Astrocyte (in vitro differentiated cells and primary cell): ENCODE results near the gene COL12A1. TPM values are rescaled to one million over a fixed set of nuclear protein-coding genes. Genes with fewer than 3 reads are reported as not detected.
A peak's percentile ranks its signal among the peaks of the same experiment; 100 is the strongest.
"Not testable (repeated sequence)": the region's sequence is repeated elsewhere in the genome, so short reads cannot be mapped to it uniquely, and the experiment has no call there.

Source experiments
- DNase-seq: peaks from one replicate; pipeline ENCODE4 v3.0.0-alpha.2; 2010; ENCODE audit warnings: low read depth
- FAIRE-seq: peaks from 2 replicates; lab custom pipeline; 2011; peaks lifted over from hg19 to GRCh38; lab: Jason Lieb, UNC
- H2AFZ ChIP-seq: 2 replicates; pipeline ENCODE4 v1.6.0; 2012; ENCODE audit warnings: low read depth, low read length, inconsistent platforms
- H3K27ac ChIP-seq: 2 replicates; pipeline ENCODE4 v1.5.1; 2011; ENCODE audit warnings: low read depth, low read length, inconsistent platforms
- H3K27me3 ChIP-seq: 2 replicates; pipeline ENCODE4 v1.6.0; 2011; ENCODE audit warnings: low read length, inconsistent platforms; ENCODE audit not compliant: insufficient read depth
- H3K36me3 ChIP-seq: 2 replicates; pipeline ENCODE4 v1.5.1; 2011; ENCODE audit warnings: low read length, inconsistent platforms; ENCODE audit not compliant: insufficient read depth
- H3K4me1 ChIP-seq: 2 replicates; pipeline ENCODE4 v1.5.1; 2011; ENCODE audit warnings: low read length, inconsistent platforms; ENCODE audit not compliant: insufficient read depth
- H3K4me2 ChIP-seq: 2 replicates; pipeline ENCODE4 v1.6.0; 2012; ENCODE audit warnings: low read length, inconsistent platforms
- H3K4me3 ChIP-seq: 2 replicates; pipeline ENCODE4 v1.5.1; 2011; ENCODE audit warnings: low read depth, mild to moderate bottlenecking, low read length, inconsistent platforms; ENCODE audit not compliant: insufficient read depth
- H3K79me2 ChIP-seq: 2 replicates; pipeline ENCODE4 v1.6.0; 2012; ENCODE audit warnings: mild to moderate bottlenecking, low read length, inconsistent platforms; ENCODE audit not compliant: insufficient read depth
- H3K9ac ChIP-seq: 2 replicates; pipeline ENCODE4 v1.6.0; 2012; ENCODE audit warnings: mild to moderate bottlenecking, low read length, inconsistent platforms
- H3K9me3 ChIP-seq: 2 replicates; pipeline ENCODE4 v1.5.1; 2012; ENCODE audit warnings: low read depth, mild to moderate bottlenecking, low read length, inconsistent platforms; ENCODE audit not compliant: insufficient read depth
- H4K20me1 ChIP-seq: 2 replicates; pipeline ENCODE4 v1.6.0; 2012; ENCODE audit warnings: low read length, inconsistent platforms; ENCODE audit not compliant: insufficient read depth
- H3K27ac Mint-ChIP-seq: one replicate; pipeline ENCODE4 v1.8.0; 2021; ENCODE audit warnings: mild to moderate bottlenecking, mixed read lengths; ENCODE audit not compliant: unreplicated experiment
- H3K27me3 Mint-ChIP-seq: one replicate; pipeline ENCODE4 v1.8.0; 2021; ENCODE audit warnings: low read depth, mixed read lengths; ENCODE audit not compliant: unreplicated experiment
- H3K36me3 Mint-ChIP-seq: one replicate; pipeline ENCODE4 v1.8.0; 2021; ENCODE audit warnings: low read depth, mixed read lengths; ENCODE audit not compliant: unreplicated experiment
- H3K4me1 Mint-ChIP-seq: one replicate; pipeline ENCODE4 v1.8.0; 2021; ENCODE audit warnings: low read depth, mixed read lengths; ENCODE audit not compliant: unreplicated experiment
- H3K4me3 Mint-ChIP-seq: one replicate; pipeline ENCODE4 v1.8.0; 2021; ENCODE audit warnings: mild to moderate bottlenecking, moderate library complexity, mixed read lengths; ENCODE audit not compliant: unreplicated experiment
- H3K9me3 Mint-ChIP-seq: one replicate; pipeline ENCODE4 v1.8.0; 2021; ENCODE audit warnings: mild to moderate bottlenecking, mixed read lengths; ENCODE audit not compliant: unreplicated experiment
- CTCF ChIP-seq: IDR thresholded peaks from 2 replicates; pipeline ENCODE4 v1.5.1; 2011; ENCODE audit warnings: low read depth, mild to moderate bottlenecking, inconsistent platforms, low read length, moderate library complexity; ENCODE audit not compliant: insufficient read depth
- EZH2 ChIP-seq: IDR thresholded peaks from 2 replicates; pipeline ENCODE4 v1.6.1; 2012; ENCODE audit warnings: mild to moderate bottlenecking, low read length, inconsistent platforms; ENCODE audit not compliant: insufficient read depth
- total RNA-seq: library from RNA; stranded (reverse); gene quantifications from 2 replicates; pipeline ENCODE4 v1.2.1, GENCODE V29; 2021

COL12A1 gene
- total RNA-seq, 1 donor from 2014 or later, result 106 TPM

DNA sequence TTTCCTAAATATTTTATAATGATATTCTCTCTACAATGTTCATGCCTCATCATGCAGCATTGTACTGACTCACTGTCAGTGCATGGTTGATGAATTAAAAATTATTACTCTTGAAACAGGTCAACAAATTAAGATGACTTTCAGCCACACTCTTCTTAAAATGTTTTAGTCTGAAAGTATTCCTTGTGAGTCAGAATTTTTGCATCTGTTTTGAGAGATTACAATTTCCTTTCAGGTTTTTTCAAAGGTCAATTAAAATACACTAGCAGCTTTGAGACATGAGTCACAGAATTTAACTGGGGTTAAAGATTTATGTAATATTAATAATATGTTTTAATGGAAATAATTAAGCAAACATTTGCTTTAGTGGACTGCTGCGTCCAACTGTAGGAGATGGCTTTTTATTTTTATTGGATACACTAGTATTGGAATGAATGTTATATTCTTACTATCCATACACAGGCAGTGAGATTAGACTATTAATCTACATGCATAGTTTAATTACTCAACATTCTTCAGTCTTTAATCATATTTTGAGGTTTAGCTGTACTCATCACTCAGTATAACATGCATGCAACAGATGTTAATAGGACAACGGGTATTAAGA lies 9.7 kb downstream of the COL12A1 start:
- peak; percentile 85 for DNase-seq
- Histone ChIP-seq H3K27me3 (no peaks in the 10 kb centered on the region), H3K36me3 (peaks cover 12% of the 10 kb centered on the region), H3K4me2 (peak overlapping the region; percentile 19), H2AFZ (no peak overlapping the region), H3K79me2 (peaks cover 39% of the 10 kb centered on the region), H3K27ac (peak overlapping the region; percentile 43), H3K9ac (no peak overlapping the region), H3K4me1 (peaks cover 6% of the 10 kb centered on the region), H3K9me3 (no peaks in the 10 kb centered on the region), H3K4me3 (no peak overlapping the region), H4K20me1 (peaks cover 3% of the 10 kb centered on the region)
- H3K27ac Mint-ChIP-seq, result no peak overlapping the region
- TF ChIP-seq CTCF, result no peak
- peaks cover 4% of the 10 kb centered on the region for H3K36me3 Mint-ChIP-seq
- FAIRE-seq, result no peak
- no peaks in the 10 kb centered on the region for H3K4me1 Mint-ChIP-seq
- no peak overlapping the region for H3K4me3 Mint-ChIP-seq
- peaks cover 5% of the 10 kb centered on the region for H3K9me3 Mint-ChIP-seq
- H3K27me3 Mint-ChIP-seq, result no peaks in the 10 kb centered on the region

GRCh38 chr6:75188221-75188925 lies 17.5 kb downstream of the COL12A1 start:
- no peak for TF ChIP-seq EZH2
- H3K36me3 ChIP-seq, result peaks cover 48% of the 10 kb centered on the region
- DNase-seq, result no peak
- H3K4me2 ChIP-seq, result no peak overlapping the region
- no peak overlapping the region for H3K4me3 ChIP-seq
- Mint-ChIP-seq H3K4me3 (no peak overlapping the region), H3K4me1 (no peaks in the 10 kb centered on the region), H3K36me3 (peaks cover 25% of the 10 kb centered on the region), H3K27ac (no peak overlapping the region), H3K27me3 (no peaks in the 10 kb centered on the region), H3K9me3 (peaks cover 3% of the 10 kb centered on the region)
- no peaks in the 10 kb centered on the region for H3K4me1 ChIP-seq
- H3K27me3 ChIP-seq, result no peaks in the 10 kb centered on the region
- no peak overlapping the region for H3K27ac ChIP-seq
- no peaks in the 10 kb centered on the region for H3K9me3 ChIP-seq
- no peak for FAIRE-seq
- H2AFZ ChIP-seq, result no peak overlapping the region
- no peaks in the 10 kb centered on the region for H4K20me1 ChIP-seq
- H3K79me2 ChIP-seq, result peaks cover 2% of the 10 kb centered on the region
- no peak overlapping the region for H3K9ac ChIP-seq

DNA sequence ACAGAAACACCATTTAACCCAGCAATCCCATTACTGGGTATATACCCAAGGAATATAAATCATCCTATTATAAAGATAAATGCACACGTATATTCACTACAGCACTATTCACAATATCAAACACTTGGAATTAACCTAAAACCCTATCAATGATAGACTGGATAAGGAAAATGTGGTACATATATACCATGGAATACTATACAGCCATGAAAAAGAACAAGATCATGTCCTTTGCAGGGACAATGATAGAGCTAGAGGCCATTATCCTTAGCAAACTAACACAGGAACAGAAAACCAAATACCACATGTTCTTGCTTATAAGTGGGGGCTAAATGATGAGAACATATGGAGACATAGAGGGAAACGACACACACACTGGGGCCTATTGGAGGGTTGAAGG lies 19.3 kb downstream of the COL12A1 start:
- not testable (repeated sequence) for H2AFZ ChIP-seq, H3K4me3 Mint-ChIP-seq, H3K4me1 Mint-ChIP-seq, H3K4me2 ChIP-seq, H3K27ac ChIP-seq, H3K9ac ChIP-seq, H3K9me3 Mint-ChIP-seq, H3K4me3 ChIP-seq, H3K27me3 Mint-ChIP-seq, H4K20me1 ChIP-seq, FAIRE-seq, H3K27ac Mint-ChIP-seq, H3K79me2 ChIP-seq, DNase-seq, H3K4me1 ChIP-seq, H3K9me3 ChIP-seq, H3K27me3 ChIP-seq
- H3K36me3 ChIP-seq, result peaks cover 54% of the 10 kb centered on the region
- peaks cover 36% of the 10 kb centered on the region for H3K36me3 Mint-ChIP-seq
